Measurements from ENCODE around the gene SESN1.
"Not testable (repeated sequence)": the region's sequence is repeated elsewhere in the genome, so short reads cannot be mapped to it uniquely, and the experiment has no call there.

Gene SESN1

DNA sequence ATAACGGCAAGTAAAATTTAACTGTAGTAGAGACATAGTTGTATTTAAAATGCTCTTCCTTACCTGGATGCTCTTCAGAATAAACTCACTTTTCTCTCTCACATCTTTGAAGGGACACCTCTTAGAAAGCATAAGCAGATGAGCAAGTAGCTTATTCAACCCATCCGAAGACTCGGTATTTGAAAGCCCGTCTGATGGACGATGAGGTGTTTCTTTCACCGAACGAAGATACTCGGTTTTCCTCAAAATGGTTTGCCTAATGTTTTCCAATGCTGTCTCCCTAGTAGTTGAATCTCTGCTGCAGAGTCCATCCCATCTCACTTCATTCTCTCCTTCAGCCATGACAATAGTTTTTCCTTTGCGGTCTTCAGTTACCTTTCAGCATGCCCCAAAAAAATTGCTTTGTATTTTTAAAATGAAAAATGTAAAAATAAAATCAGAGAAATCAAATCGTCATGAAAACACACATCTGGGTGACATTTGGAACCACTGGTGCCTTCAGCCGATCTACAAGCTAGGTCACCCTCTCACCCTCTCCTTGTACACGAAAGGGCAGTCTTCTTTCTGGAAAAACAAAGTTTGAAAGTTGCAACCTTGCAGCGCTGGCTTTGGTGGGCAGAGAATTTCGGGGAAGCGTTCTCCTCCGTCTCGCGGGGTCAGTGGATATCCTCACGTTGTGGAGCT, 772 bp downstream of the SESN1 start:
- DNase-seq = no peak

DNA sequence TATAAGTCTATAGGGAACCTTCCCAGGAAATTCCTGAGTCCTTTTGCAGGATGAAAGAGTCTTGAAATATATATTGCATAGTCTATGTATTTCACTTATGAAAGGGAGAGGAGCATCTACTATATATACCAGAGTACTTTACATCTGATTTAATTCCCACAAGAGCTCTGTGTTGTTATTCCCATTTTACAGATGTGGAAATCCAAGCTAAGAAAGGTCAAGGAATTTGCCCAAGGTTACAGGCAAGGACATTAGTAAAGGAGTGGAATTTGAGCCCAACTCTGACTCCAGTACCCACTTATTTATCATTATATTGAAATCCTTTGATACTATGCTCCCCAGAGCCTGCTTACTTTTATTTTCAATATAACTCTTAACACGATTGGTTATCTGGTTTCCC, 2.6 kb downstream of the SESN1 start:
- DNase-seq = no peak

DNA sequence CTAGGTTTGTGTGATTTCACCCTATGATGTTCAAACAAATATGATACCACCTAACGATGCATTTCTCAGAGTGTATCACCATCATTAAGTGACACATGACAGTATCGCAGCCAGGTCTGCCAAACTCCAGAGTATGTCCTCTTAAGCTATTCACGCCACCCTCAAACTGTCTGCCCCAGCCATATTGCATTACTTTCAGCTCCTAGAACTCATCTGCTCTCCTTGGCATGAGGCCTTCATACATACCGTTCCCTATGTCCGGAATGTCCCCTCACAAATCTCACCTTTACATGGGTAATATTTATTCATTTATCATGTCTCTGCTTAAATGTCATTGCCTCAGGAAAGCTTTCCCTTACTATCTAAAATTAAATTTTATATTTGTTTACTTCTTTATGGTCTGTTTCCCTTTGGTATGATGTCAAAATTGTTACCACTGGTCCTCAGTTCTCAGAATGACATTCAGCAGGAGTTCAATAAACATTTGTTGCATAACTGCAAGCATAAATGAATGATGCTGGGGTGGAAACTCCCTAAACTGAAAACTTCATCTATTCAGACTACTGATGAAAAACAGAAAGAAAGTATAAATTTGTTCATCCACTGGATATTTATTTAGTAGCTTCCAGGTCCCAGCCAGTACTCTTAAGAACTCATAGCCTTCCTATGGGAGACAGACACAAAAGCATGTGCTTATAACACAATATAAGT, 3.2 kb downstream of the SESN1 start:
- peak in 1 of 2 donors; percentile 26 for DNase-seq

DNA sequence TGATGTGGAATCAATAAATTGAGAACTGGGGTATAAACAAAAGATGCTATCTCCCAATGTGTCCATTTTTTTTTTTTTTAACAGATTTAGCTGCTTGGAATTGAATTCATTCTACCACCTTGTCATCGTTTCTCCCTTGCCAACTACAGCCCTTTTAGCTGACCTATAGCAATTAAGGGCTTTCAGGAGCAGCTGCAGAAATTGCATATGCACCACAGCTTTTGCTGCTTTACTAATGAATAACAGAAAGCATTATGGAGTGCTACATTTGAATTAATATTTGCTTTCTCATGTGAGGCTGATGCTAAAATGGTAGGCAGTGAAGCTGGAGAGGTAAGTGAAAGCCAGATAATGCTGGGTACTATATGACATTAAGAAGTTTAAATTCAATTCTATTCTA, 5.7 kb downstream of the SESN1 start:
- no peak for DNase-seq

DNA sequence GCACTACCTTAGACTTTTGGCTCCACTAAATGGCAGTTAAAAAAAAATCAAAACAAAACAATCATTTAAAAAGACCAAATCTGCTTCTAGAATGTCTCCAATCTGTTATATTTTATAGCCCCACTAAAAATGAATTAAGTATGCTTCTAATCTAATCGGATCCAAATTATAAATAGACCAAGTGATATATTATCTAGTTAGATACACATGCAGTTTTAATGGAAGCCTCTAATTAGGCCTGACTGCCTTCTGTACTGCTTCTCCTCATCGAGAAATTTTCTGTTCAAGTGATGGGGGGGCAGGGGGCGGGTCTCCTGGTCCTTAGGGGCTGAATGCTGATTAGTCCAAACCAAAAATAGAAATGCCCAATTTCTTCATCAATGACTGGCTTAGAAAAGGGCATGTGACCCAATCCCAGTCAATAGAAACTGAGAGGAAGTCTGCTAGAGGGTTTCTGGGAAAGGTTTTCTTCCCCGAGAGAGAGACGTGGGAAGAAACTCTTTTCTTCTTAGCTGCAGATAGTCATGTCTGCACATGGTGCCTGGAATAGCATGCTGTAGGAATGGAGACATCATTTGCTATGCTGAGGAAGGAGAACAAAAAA, 6.9 kb downstream of the SESN1 start:
- no peak for DNase-seq

DNA sequence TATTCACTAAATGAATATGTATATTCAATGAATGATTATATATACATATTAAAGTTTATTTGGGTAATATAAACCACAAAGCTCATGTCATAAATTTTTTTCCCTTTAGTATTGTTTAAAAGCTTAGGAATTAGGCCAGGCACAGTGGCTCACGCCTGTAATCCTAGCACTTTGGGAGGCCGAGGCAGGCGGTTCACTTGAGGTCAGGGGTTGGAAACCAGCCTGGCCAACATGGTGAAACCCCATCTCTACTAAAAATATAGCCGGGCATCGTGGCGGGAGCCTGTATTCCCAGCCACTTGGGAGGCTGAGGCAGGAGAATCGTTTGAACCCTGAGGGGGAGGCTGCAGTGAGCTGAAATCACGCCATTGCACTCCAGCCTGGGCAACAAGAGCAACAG, 10.5 kb downstream of the SESN1 start:
- not testable (repeated sequence) for DNase-seq

DNA sequence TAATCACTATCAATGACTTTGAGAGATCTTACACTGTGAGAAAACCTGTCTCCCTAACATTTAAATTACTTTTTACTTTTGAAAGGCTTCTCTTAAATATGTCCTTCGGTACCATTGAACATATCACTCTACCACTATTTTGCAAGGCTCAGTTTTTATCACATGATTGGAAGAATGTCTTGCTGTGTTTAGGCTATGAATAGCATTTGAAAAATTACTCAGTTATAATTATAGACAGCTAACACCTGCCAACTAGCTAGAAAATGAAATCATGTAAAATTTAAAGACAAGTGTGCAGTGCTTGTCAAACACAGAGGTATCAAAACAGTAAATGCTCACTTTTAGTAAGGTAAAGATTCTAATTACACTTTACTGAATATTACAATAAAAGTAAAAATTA, 11.0 kb downstream of the SESN1 start:
- no peak for DNase-seq

DNA sequence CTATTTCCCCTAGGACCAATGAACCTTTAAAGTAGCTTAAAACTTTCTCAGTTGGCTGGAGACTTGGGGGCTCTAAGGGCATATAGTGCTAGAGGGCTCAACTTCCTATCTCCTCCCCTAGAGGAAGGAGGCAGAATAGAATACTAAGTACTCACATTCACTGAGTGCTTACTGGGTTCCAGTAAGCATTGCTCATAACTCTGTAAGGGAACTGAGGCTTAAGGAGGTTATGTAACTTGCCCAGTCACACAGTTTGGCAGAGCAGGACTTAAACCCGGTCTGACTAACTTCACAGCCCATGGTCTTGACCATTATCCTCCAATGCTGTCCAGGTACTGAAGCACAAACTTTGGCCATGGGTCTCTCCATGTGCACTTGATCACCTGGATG, 12.5 kb downstream of the SESN1 start:
- DNase-seq = no peak

DNA sequence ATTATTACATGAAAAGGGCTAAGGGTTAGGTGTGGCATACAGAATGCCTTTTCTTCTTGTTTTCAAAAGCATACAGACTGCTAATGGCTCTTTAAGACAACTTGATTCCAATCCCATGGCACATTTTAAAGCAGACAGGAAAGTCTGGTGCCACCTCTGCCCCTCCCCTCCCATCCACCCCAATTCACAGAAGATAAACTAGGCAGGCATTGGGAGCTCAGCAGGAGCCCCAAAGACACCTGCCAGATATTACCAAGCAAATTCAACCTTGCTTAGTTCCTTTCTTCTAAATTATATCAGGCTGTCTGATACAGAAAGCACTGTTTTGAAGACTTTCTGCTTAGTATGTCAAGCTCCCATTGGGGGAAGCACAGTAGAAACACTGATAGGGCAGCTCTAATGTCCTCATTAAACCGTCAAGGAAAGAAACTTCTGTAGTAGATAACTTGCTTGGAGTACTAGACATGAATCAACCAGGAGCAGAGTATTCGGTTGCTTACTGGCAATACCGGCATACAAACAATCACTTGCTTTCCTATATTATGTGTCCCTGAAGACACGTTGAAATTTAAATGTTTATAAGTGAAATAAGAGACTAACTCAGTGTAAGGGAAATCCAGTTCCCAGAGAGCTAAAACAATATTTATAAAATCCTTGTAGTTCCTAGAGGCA, 13.0 kb downstream of the SESN1 start:
- DNase-seq = no peak

DNA sequence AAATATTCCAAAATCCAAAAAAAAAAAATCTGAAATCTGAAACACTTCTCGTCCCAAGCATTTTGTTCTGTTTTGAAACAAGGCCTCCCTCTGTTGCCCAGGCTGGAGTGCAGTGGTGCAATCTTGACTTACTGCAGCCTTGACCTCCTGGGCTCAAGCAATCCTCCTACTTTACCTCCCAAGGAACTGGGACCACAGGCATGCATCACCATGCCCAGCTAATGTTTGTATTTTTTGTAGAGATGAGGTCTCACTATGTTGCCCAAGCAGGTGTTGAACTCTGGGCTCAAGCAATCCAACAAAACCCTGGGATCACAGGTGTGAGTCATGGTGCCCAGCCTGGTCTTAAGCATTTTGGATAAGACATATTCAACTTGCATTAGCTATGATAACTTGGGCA, 13.6 kb downstream of the SESN1 start:
- DNase-seq = no peak

DNA sequence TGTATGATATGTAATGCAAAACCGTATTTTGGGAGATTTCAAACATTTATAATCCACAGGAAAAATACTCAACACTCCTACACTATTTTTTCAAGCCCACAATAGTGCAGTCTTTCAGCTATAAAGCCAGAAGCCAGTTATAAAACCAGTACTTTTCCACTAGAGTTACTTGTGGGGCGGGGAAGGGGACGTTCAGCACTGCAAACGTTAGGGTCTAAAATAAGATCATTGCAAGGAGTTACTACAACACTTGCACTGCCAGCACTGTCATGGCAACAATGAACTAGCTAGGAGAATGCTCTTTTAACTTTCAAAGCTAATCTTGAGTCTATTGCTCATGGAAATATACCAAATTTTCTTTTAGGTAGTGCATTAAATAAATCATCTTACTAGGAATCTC, 14.7 kb downstream of the SESN1 start:
- DNase-seq = no peak

DNA sequence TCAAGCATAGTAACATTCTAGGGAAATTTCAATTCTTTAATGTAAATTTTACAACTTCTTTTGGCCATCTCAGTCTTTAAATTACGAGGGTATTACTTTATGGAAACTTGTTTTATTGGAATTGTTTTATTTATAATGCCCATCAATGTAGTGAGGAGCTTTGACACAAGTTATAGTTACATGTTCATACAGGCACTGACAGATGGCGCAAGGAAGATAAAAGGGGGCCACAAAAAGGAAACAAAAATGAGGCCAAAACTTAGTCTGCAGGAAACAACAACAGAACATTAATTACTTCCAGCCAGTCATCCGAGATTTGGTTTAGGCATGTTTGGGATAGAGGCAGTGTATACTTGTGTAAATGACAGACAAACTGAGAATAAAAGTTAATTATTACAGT, 18.3 kb downstream of the SESN1 start:
- DNase-seq = no peak

DNA sequence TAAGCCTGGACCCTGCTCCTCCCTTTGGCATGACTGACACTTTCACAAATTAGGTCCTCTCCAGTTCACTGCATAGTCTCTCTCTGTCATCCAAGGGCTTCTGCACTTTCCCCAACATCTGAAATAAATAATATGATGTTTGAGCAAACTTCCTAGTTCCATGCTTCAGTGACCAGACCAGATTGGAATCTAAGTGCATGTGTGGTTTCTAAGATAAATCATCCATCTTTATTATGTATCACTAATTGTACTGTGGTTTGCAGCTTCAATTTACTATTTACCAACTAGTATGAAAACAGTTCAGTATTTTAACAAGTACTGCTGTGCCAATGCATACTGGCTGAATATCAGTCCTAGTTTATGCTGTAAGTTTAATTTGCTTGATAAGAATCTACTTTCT, 18.7 kb downstream of the SESN1 start:
- DNase-seq = no peak

DNA sequence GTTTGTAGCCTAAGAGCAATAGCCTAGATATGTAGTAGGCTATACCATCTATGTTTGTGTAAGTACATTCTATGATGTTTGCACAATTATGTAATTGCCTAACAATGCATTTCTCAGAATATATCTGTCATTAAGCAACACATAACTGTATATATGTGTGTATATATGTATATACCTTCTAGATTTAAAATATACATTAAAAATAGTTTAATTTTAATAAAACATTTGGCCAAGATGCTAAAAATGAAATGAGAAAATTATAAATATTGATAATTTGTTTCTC, 20.6 kb downstream of the SESN1 start:
- DNase-seq = no peak

DNA sequence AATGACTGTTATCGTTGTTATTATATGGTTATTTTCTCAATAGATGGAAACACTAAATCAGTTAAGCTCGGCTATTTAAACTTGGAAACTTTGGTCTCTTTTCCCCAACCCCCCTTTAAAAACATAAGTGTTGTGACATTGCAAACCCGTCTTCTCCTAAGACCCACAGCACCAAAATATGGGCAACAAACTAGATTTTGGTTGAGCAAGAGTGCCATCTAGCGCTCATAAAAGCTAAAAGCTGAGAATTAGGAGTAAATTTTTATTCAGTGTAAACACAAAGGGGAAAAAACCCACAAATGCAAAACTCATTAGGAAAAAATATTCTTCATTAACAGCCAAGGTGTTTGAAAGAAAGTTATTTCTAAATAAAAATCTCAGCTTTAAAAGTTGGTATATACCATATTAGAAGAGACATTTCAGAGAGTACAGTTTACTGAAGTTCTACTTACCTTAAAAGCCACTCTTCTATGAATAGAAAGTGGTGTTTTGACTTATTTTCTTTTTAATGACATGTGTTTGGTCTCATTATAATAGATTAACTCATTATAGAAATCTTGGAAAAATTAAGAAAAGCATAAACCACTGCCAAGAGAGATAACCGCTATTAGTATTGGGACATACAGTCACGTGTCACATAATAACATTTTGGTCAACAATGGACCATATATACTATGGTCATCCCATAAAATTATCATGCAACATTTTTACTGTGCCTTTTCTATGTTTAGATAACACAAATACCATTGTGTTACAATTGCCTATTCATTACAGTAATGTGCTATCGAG, 21.1 kb downstream of the SESN1 start:
- DNase-seq = peak; percentile 65 to 84

DNA sequence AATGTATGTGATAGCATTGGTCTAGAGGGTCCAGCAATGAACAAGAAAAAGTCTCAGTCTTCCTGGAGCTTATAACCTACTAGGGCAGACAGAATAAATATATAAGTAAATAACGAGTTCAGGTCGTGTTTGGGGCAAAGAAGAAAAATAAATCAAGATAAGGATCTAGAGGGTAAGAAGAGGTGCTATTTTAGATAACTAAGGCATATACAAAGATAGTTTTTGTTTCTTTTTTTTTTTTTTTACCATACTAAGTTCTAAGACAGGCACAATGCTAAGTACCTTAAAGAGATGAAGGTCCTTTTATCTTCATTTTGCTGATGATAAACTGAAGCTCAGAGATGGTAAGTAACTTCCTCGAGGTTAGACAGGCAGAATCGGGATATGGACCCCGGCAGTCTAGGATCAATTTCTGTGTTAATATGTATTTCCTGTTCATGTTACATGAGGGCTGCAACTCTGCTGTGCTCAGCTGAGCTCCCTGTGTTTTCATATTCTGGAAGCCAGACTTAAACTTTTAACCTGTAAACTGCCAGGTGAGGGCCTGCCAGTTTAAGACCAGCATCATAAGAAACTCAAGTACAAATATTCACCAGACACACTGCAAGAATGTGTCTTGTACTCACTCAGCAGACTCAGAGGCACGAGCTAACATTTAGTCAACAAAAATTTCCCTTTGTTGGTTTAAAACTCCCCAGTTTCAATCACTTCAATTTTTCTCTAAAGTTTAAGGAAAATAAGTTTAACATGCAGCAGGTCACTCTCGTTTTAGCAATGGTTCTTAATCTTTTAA, 23.3 kb downstream of the SESN1 start:
- DNase-seq = no peak

DNA sequence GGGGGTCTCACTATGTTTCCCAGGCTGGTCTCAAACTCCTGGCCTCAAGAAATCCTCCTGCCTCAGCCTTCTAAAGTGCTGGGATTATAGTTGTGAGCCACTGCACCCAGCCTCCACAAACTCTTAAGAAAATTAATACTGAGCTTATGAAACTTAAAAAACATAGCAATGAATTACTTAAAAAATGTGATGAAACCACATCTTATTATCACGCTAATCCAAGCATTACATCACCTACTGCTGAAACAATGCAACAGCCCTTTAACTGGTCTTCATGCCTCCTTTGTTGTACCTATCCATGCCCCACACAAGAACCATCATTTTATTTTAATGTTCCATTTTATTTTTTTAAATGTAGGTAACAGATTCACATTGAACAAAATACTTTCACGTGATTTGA, 24.9 kb downstream of the SESN1 start:
- DNase-seq = no peak

DNA sequence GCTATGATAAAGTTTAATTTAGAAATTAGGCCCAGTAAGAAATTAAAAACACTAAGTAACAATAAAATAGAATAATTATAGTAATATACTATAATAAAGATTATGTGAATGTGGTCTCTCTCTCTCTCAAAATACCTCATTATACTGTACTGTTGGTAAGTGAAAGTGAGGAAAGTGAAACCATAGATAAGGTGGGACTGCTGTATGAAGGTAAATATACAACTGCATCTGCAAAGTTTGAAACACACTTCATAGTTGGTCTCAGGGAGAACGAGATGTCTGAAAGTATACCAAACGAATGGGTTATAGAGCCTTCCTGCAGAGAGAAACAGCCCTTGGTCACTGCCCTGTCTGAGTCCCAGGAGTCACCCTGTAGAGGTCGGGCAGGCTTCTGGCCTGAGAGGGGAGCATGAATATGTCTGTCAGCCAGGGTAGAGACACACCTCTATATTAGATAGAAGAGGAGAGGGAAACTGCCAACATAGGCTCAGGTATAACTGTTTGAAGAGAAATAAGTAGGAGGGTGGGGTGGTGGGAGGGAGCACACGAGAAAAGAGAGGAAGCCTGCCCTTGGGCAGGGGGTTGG, 31.8 kb downstream of the SESN1 start:
- no peak for DNase-seq

DNA sequence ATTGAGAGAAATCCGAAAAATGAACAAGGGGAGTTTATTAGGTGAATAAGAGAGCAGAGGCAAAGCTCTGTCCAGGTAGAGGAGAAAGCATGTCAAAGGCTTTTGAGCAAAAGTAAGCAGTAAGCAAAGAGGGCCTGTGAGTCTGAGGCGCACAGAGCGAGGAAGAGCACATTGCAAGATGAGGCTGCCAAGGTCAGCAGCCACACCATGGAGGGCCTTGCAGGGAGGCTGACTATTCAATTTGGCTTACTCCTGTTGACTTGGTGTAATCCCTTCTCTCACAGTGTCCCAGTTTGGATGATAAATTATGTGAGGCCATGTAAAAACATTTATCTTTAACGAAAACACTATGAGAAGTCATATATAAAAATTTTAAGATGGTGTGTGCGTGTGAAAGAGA, 32.4 kb downstream of the SESN1 start:
- no peak for DNase-seq

DNA sequence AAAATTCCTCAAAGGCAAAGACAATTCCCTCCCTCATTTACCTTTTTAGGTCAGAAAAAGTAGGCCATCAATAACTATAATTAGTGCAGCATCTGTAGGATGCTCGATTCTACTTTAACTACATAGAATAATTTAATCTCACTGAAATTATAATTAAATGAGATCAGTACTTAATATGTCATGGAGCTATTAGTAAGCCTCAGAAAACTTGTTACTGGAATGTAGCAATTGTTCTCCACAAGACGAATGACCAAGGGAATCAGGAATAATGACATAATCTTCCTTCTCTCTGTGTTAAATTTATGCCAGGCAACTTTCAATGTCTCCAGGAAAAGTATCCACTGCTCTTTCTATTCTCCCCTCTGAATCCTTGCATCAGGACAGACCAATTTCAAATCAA, 34.1 kb downstream of the SESN1 start:
- DNase-seq = no peak

DNA sequence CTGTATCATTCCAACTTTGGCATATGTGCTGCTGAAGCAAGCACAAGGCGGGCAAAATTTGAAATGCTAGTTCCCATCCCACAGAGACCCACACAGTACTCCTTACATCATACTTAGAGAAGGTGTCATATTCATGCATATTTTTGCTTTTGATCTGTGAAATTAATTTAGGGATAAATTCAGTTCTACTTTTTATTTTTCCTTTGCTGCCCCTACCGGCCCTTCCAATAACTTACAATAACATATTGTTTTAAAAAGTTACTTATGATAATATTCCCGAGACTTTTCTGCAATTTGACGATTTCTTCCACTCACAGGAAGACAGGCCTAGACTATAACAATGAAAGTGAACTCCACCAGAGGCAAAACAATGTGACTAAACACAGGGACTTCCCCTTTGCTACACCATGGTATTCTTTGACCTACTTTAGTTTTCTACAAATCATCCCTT, 35.0 kb downstream of the SESN1 start:
- peak in 1 of 2 donors; percentile 75 for DNase-seq

DNA sequence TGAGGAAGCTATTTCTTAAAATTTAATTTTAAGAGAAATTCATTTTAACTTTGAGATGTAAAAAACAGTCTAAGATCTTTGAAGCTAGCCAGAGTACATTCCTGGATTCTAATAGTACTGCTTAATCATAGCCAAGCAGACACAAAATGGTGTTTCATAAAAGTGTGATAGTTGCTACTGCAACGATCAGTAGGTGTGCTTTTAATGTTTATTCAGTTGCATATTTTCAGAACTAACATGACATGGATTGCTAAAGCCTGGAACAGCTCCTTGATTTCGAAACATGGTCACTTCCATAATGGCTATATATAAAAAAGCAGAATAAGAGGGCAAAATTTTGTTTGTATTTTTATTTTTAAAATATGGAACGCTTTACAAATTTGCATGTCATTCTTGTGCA, 35.5 kb downstream of the SESN1 start:
- DNase-seq = no peak

Measured in CD4-positive, alpha-beta T cell treated with Interleukin-4 for 1 hour (primary cell).